Measurements from ENCODE around the gene RASGRF2. TPM values are rescaled to one million over a fixed set of nuclear protein-coding genes. Genes with fewer than 3 reads are reported as not detected.

RASGRF2 gene
- total RNA-seq, 1 experiment from 2014 or later, result 0.18 TPM

DNA sequence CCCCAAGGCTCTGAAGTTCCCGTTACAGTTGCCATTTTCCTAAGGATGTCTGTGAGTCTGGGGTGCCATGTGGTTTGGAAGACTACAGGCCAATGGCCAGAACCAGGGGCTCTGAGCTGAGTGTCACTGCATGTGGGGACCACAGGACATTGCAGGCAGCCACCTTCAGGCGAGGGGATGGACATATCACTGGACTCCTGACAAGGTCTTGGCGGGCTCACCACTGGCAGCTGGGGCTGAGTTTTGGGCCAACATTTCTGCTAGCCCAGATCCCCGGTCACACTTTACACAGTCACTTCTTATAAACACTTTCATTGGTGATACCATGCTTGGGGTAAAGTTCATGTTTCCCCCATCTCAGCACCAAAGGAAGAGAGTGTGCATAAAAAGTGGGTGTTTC lies 109.8 kb downstream of the RASGRF2 start:
- ATAC-seq (no peak), DNase-seq (no peak)
- BruUV-seq (replicated peaks), result no TSS peak
- H3K27me3 ChIP-seq (ENCODE audit: low read length), result 0 out of 2 replicates have a peak, but pooled peaks cover 6% of the 10 kb centered on the region
- H3K9me3 ChIP-seq (ENCODE audit: low read length), result no peaks in the 10 kb centered on the region
- TF ChIP-seq EZH2 (IDR thresholded peaks at IDR 0.05; ENCODE audit: low read length, unreplicated experiment), result no peak
- TF ChIP-seq, protein P1, sequence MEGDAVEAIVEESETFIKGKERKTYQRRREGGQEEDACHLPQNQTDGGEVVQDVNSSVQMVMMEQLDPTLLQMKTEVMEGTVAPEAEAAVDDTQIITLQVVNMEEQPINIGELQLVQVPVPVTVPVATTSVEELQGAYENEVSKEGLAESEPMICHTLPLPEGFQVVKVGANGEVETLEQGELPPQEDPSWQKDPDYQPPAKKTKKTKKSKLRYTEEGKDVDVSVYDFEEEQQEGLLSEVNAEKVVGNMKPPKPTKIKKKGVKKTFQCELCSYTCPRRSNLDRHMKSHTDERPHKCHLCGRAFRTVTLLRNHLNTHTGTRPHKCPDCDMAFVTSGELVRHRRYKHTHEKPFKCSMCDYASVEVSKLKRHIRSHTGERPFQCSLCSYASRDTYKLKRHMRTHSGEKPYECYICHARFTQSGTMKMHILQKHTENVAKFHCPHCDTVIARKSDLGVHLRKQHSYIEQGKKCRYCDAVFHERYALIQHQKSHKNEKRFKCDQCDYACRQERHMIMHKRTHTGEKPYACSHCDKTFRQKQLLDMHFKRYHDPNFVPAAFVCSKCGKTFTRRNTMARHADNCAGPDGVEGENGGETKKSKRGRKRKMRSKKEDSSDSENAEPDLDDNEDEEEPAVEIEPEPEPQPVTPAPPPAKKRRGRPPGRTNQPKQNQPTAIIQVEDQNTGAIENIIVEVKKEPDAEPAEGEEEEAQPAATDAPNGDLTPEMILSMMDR (conservative IDR thresholded peaks at IDR 0.05; ENCODE audit: low read depth, low read length), result no peak
- no peak for TF ChIP-seq EZH2phosphoT487 (IDR thresholded peaks at IDR 0.05; ENCODE audit: borderline replicate concordance, low read length)
- H3K27ac ChIP-seq (ENCODE audit: low read length), result no peak overlapping the region
- H3K4me2 ChIP-seq (ENCODE audit: low read length), result no peak overlapping the region
- no peaks in the 10 kb centered on the region for H3K79me2 ChIP-seq (ENCODE audit: low read length)
- no peaks in the 10 kb centered on the region for H3K36me3 ChIP-seq (ENCODE audit: low read depth, low read length)
- no peaks in the 10 kb centered on the region for H3F3A ChIP-seq (ENCODE audit: low read length, unreplicated experiment)
- H3K9me2 ChIP-seq (replicated peaks; ENCODE audit: low read length), result no peaks in the 10 kb centered on the region
- ChIA-PET POLR2A (ENCODE audit: unreplicated experiment) (no interaction called here), CTCF (no interaction called here)
- no peak overlapping the region for H2AFZ ChIP-seq (ENCODE audit: low read length)
- intact Hi-C loops (cut with micrococcal nuclease), result no loop called here
- H3K9ac ChIP-seq (ENCODE audit: low read length), result no peak overlapping the region
- no peaks in the 10 kb centered on the region for H4K20me1 ChIP-seq (ENCODE audit: low read length)
- H3K4me3 ChIP-seq (ENCODE audit: low read length), result no peak overlapping the region
- H3K4me1 ChIP-seq (ENCODE audit: insufficient read depth, low read length), result no peaks in the 10 kb centered on the region

DNA sequence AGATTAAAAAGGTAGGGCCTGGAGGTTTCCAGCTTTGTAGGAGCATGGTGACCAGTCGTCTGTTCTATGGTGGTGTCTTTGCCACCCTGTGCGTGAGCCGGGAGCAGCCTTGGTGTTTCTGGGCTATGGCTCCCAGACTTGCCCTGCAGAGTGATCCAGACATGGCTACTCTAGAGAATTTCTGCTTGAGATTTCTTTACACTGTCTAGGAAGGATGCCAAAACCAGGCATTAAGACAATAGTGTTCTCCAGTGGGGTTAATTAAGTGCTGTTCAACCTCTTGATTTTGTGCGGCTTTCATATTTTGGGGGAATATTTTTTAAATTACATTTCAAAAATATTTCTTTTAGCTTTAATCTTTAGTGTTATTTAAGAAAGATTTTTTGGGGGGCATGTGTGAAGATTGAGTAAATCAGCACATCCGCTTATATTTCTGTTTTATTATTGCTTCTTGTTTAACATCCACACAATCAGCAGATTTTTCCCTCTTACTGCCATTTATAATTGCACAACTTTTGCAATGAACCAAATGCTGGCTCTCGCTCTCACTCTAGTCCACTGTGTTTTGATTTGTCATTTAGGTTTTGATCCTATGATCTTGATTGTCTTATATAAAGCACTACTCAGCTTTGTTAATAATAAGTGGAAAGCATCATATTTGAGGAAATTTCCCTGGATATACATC lies 110.5 kb downstream of the RASGRF2 start:
- Histone ChIP-seq H2AFZ (ENCODE audit: low read length) (no peak overlapping the region), H3K27ac (ENCODE audit: low read length) (no peak overlapping the region), H4K20me1 (ENCODE audit: low read length) (no peaks in the 10 kb centered on the region), H3K4me1 (ENCODE audit: insufficient read depth, low read length) (no peaks in the 10 kb centered on the region), H3K36me3 (ENCODE audit: low read depth, low read length) (no peaks in the 10 kb centered on the region), H3K4me2 (ENCODE audit: low read length) (no peak overlapping the region), H3K4me3 (ENCODE audit: low read length) (no peak overlapping the region), H3K79me2 (ENCODE audit: low read length) (no peaks in the 10 kb centered on the region), H3K9me3 (ENCODE audit: low read length) (no peaks in the 10 kb centered on the region), H3K9ac (ENCODE audit: low read length) (no peak overlapping the region), H3K9me2 (replicated peaks; ENCODE audit: low read length) (no peaks in the 10 kb centered on the region), H3F3A (ENCODE audit: low read length, unreplicated experiment) (no peaks in the 10 kb centered on the region), H3K27me3 (ENCODE audit: low read length) (peaks cover 12% of the 10 kb centered on the region)
- POLR2A ChIA-PET (ENCODE audit: unreplicated experiment), result no interaction called here
- BruUV-seq (replicated peaks), result no TSS peak
- CTCF ChIA-PET, result no interaction called here
- DNase-seq (no peak), ATAC-seq (no peak)
- no peak for TF ChIP-seq EZH2phosphoT487 (IDR thresholded peaks at IDR 0.05; ENCODE audit: borderline replicate concordance, low read length)
- intact Hi-C loops (cut with micrococcal nuclease), result no loop called here

DNA sequence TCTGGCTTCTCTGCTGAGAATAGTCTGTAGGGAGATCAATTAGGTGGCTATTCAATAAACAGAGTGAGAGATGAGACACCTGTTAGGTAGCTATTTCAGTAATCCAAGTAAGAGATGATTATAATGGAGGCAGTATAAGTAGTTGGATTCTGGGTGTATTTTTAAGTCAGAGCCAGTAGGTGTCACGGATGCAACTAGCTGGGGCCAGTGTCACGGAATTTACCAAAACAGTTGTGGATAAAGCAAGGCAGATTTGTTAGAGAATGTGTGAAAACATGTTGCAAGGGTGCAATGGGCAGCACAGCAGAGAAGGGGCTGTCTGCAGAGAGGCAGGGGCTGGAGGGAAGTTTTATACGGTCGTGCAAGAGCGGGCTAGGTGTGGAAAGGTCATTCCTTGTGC lies 114.9 kb downstream of the RASGRF2 start:
- peaks cover 29% of the 10 kb centered on the region for H3K27me3 ChIP-seq (ENCODE audit: low read length)
- H3K27ac ChIP-seq (ENCODE audit: low read length), result no peak overlapping the region
- no peaks in the 10 kb centered on the region for H4K20me1 ChIP-seq (ENCODE audit: low read length)
- no peak for DNase-seq
- no TSS peak for BruUV-seq (replicated peaks)
- H3K9me3 ChIP-seq (ENCODE audit: low read length), result no peaks in the 10 kb centered on the region
- POLR2A ChIA-PET (ENCODE audit: unreplicated experiment), result interaction anchor here (0.6 kb wide), 1 partner anchor 220 kb away, joined by 4 read pairs; no protein-coding TSS in a partner anchor
- no peak for ATAC-seq
- H2AFZ ChIP-seq (ENCODE audit: low read length), result no peak overlapping the region
- H3K4me1 ChIP-seq (ENCODE audit: insufficient read depth, low read length), result no peaks in the 10 kb centered on the region
- H3K79me2 ChIP-seq (ENCODE audit: low read length), result no peaks in the 10 kb centered on the region
- intact Hi-C loops (cut with micrococcal nuclease), result no loop called here
- no peak overlapping the region for H3K9ac ChIP-seq (ENCODE audit: low read length)
- no peak for TF ChIP-seq EZH2 (IDR thresholded peaks at IDR 0.05; ENCODE audit: low read length, unreplicated experiment)
- TF ChIP-seq, protein P1 (conservative IDR thresholded peaks at IDR 0.05; ENCODE audit: low read depth, low read length), result no peak
- no peak for TF ChIP-seq EZH2phosphoT487 (IDR thresholded peaks at IDR 0.05; ENCODE audit: borderline replicate concordance, low read length)
- no peak overlapping the region for H3K4me2 ChIP-seq (ENCODE audit: low read length)
- no peak overlapping the region for H3K4me3 ChIP-seq (ENCODE audit: low read length)
- CTCF ChIA-PET, result interaction anchor here (0.6 kb wide), 1 partner anchor 100 kb away, joined by 4 read pairs; no protein-coding TSS in a partner anchor
- no peaks in the 10 kb centered on the region for H3K9me2 ChIP-seq (replicated peaks; ENCODE audit: low read length)
- no peaks in the 10 kb centered on the region for H3F3A ChIP-seq (ENCODE audit: low read length, unreplicated experiment)
- no peaks in the 10 kb centered on the region for H3K36me3 ChIP-seq (ENCODE audit: low read depth, low read length)

Measured in PC-3 (cell line).